ENCODE results near the gene ARHGAP8. TPM values are rescaled to one million over a fixed set of nuclear protein-coding genes. Genes with fewer than 3 reads are reported as not detected.

ARHGAP8 gene
- under 1 TPM; 0.32 to 0.89 TPM for total RNA-seq
- long read RNA-seq = 0 reads

DNA sequence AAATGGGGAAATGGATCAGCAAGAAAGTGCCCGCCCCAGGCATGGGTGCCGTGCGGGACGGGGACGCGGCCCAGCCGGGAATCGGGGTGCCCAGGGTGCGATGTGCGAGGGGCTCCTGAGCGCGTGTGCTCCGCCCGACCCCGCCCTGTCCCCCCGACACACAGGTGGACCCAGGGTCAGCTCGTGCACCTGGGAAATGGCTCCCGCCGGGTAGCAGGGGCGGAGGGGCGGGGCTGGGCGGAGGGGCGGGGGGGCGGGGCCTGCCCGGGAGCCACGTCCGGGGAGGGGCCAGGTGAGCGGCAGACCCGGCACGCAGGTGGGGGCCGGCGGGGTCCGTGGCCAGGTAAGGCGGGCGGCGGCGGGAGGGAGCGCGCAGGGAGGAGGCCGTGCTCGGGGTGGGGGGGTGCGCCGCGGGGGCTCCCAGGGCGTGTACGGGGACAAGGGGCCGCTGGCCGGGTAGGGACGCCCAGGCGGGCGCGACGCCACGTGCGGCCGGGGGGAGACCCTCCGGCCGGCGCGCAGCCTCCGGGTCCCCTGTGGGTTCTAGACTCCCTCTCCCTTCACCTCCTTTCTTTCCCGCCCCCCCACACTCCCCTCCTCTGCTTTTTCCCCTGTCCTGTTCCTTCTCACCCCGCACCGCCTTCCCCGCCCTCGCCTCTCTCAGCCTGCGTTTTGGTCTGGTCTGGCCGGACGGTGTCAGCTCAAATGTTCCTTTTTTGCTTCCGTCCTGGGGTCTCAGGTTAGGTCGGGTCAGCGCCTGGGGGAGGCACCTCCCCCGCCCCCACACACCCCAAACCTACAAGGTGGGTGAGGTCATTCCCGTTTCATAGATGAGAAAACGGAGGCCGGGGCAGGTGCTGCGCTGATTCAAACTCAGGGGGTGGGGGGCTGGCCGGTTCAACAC is at the start of gene ARHGAP8:
ARHGAP8 (plus strand) TSS at position 291 of the 904 bp plus-strand sequence. CDS start 33,953 bp downstream, outside the sequence.
- peak in 1 of 2 donors; percentile 37 for ATAC-seq
- intact Hi-C loops (cut with DNase I) = no loop called here
- DNase-seq = no peak

DNA sequence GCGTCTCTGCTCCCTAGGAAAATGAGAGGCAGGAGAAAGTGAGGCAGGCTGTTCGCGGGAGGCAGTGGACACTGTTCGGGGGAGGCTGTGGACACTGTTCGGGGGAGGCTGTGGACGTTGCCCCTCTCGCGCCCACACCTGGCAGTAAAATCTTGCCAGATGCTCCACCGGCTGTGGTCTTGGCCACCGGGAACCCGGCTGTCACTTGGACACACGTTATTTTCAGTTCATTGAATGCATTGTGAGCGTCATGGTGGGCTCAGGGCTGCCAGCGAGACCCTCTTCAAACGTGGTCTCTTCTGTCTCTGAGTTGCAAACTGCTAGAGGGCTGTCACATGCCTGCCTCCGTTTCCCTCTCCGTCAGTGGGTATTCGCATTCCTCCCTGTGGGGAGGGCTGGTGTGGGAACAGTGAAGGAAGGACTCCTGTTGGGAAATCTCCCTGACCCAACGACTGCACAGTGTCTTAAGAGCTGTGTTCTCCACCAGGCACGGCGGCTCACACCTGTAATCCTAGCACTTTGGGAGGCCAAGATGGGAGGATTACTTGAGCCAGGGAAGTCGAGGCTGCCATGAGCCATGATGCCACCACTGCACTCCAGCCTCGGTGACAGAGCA is 49.0 kb upstream of the ARHGAP8 start:
- ATAC-seq = no peak
- intact Hi-C loops (cut with DNase I) = no loop called here

DNA sequence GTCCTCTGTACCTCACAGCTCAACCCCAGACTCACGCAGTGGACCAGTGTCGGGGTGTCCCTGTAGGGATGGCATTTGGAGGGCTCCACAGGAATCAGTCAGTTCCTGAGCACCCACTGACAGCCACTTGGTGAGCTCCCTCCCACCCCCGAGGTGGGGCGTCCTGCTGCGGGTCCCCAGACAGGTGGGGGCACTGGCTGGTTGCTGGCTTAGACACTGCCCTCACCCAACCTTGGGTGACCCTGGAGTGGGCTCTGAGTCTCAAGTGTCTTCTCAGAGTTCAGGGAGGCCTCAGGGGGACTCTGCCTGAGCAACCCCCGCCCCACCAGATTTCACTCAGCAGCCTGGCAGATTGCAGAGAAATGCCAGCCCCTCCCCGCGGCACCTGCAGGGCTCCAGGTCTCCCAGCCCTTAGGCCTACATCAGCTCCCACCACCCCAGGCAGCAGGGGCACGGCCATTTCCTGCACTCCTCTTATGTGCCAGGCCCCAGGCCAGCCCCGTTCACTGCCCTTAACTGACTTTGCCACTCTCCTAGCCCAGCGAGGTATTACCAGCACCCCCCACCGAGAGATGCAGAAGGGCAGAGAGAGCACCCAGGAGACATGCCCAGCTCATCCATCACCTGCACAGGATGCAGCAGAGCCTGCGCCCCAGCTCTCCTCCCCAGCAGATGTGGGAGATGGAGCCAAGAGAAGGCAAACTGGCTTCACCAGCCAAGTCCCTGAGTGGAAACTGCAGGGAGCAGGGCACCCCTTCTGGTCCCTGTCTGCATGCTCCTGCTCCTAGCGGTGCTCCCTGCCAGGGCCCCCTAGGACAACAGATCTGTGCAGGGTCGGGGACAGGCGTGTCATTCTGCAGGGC is 48.0 kb upstream of the ARHGAP8 start:
- no peak for DNase-seq
- no peak for ATAC-seq
- intact Hi-C loops (cut with DNase I) = no loop called here

More for the DNA sequence above, 49.0 kb upstream of the ARHGAP8 start:
- no peak for DNase-seq

DNA sequence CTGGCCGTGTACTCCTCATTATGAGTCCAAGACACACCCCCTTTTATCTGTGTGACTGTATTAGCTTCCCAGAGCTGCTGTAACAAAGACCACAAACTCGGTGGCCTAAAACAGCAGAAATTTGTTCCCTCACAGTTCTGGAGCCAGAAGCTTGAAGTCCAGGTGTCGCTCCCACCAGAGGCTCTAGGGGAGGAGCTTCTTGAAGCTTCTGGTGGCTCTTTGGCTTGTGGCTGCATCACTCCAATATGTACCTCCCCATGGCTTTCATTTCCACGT is 47.4 kb upstream of the ARHGAP8 start:
- DNase-seq (no peak), ATAC-seq (no peak)
- intact Hi-C loops (cut with DNase I) = no loop called here

DNA sequence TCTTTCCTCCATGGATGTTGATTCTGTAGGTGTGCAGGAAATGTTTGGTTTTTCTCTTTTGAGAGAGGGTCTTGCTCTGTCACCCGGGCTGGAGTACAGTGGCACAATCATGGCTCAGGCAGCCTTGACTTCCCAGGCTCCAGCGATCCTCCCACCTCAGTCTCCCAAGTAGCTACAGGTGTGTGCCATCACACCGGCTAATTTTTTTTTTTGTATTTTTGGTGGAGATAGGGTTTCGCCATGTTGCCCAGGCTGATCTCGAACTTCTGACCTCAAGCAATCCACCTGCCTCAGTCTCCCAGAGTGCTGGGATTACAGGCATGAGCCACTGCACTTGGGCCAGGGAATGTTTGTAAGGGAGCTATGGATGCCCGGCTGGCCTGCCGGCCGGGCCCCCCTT is 45.9 kb upstream of the ARHGAP8 start:
- intact Hi-C loops (cut with DNase I) = no loop called here
- ATAC-seq = no peak
- no peak for DNase-seq

DNA sequence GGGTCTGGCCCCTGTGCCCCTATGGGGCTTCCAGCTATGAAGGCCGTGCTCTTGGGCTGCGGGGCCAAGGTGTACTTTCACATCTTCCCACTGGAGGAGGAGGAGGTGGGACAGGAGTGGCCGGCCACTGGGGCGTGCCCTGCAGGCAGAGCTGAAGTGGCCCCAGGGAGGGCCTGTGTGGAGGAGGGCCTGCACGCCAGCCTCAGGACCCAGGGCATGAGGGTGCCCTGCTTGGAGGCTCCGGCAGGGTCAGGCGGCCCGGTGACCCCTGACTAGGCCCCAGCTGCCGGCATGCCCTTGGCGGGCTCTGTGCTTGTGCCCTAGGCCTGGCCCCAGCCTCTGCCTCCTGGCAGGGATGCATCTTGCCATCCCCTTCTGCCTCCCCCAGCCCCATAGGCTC is 45.2 kb upstream of the ARHGAP8 start:
- peak; percentile 8 for DNase-seq
- intact Hi-C loops (cut with DNase I) = no loop called here
- no peak for ATAC-seq

DNA sequence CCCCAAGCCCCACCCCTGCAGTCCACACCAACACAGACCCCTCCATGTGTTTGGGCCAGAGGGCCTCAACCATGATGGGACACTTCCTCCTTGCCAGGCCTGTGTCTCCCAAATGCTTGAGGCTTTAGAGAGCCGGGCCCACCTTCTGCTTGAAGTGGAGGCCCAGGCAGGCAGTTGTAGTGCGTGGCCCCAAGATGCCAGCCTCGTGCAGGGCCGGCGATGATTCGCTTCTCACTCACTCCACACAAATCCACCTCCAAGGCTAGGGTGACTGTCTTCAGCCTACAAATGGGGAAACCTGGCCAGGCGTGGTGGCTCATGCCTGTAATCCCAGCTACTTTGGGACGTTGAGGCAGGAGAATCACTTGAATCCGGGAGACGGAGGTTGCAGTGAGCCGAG is 44.6 kb upstream of the ARHGAP8 start:
- intact Hi-C loops (cut with DNase I) = no loop called here
- ATAC-seq = no peak
- no peak for DNase-seq

DNA sequence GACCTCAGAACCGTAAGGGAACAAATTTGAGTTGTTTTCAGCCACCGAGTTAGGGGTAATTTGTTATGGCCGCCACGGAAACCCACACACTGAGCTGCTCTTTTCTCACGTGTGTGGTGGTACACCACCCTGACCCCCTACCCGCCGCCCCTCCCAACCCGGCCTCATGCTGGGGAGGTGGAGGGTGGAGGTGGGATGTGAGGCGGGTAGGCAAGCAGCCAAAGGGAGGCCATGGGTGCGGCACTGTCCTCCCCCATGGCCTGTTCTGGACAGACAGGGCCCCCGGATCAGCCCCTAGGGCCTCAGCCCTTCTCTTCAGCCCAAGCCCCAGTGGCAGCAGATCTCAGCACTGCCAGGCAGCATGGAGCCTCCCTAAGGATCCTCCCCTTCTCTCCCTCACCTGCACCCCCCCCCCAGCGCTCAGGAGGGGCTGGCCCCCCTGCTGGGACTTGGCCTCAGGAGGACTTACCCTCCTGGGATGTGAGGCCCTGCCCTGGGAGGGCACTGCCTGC is 42.4 kb upstream of the ARHGAP8 start:
- intact Hi-C loops (cut with DNase I) = no loop called here

DNA sequence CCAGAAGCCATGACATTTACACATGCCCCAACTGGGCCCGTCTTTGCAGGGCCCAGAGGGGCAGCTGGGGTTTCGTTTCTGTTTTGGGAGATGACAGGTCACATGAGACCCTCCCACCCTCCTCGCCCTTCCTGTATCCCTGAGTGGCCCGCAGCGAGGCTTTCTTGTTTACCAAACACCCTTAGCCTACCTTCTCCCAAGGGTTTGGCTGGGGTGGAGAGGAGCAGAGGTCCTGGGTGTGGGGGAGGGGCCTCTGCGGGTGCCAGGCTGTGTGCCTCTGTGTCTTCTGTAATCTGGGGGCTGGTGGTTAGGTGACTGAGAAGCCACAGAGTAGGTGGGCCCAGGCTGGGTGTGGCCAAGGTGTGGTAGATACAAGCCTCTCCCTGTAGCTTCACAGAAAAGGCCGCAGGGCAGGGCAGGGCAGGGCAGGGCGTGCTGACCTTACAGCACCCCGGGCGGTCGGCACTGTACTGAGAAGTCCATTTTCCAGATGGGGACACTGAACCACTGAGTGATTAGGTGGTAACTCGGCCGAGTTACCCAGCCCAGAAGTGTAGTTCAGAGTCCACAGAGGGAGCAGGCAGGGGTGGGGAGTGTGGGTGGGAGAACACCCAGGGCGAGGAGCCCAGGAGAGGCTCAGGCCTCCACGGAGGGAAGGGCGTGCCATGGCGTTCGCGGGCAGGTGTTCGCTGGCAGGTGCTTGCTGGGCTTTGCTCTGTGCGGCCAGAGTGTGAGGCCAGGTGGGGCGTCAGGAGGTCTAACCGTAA is 41.7 kb upstream of the ARHGAP8 start:
- DNase-seq (no peak), ATAC-seq (no peak)
- intact Hi-C loops (cut with DNase I) = no loop called here

More for the DNA sequence above, 42.4 kb upstream of the ARHGAP8 start:
- ATAC-seq (no peak), DNase-seq (no peak)

DNA sequence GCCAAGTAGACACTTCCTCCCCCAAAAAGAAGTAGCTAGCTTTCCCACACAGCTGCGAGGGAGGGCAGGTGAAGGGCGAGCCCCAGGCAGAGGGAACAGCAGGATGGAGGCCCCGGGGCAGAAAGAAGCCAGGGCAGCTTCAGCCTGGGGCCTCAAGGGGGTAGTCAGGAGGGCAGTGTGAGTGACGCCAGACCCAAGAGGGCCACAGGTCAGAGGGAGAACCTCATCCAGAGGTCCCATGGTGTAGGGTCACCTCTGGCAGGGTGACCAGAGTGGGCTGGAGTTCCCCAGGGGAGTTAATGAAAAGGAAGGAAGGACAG is 41.2 kb upstream of the ARHGAP8 start:
- DNase-seq = no peak
- intact Hi-C loops (cut with DNase I) = no loop called here
- ATAC-seq = no peak

DNA sequence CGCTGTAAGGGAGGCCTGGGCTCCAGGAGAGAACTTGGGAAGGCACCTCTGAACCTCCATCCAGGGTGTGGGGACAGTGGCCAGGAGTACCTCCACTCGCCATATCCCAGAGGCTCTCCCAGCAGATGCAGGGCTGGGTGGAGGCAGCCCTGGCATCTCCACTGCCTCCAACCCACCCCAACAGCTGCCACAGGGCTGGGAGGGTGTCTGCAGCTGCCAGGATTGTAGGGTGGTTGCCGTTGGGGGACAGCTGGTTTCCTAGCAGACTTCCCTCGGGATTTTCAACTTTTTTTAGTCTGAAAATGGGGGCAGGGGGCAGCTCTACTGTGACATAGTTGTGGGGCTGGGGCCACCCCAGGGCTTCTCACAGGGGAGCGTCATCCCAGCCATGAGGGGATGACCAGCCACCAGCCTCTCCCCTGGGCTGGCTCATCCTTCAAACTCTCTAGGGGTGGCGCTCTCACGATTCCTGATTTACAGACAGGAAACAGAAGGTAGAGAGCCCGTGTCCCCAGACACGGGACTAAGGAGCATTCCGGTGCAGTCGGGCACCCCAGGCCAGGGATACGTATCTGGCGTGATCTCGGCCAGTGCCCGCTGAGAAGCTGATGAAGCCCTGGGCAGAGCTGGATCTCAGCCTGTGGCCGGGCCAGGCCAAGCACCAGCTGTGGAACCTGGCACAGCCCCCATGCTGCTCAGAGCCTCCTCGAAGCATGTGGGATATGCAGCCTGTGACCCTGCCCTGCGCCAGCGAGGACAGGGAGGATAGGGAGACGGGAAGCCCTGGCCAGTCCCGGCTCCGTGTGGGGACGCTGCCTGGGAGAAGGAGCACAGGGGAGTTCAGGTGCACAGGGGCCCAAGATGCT is 40.5 kb upstream of the ARHGAP8 start:
- DNase-seq (peak; percentile 26), ATAC-seq (peak in 1 of 2 donors; percentile 70)
- intact Hi-C loops (cut with DNase I) = no loop called here

DNA sequence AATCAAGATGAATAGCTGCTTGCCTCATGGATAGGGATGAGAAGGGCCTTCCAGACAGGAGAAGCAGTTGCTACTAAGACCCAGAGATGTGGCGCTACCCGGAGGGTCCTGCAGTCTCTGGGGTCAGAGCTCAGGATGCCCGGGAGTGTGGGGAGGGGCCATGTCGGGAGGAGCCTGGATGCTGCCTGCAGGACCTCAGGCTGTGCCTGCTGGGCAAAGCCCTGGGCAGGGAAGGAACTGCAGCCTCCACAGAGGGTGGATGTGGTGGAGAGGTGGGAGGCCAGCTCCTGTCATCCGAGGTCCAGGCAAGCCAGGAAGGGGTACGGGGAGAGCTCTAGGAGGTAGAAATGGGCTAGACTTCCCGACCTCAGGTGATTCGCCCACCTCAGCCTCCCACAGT is 39.4 kb upstream of the ARHGAP8 start:
- ATAC-seq = no peak
- DNase-seq = peak; percentile 15
- intact Hi-C loops (cut with DNase I) = no loop called here

DNA sequence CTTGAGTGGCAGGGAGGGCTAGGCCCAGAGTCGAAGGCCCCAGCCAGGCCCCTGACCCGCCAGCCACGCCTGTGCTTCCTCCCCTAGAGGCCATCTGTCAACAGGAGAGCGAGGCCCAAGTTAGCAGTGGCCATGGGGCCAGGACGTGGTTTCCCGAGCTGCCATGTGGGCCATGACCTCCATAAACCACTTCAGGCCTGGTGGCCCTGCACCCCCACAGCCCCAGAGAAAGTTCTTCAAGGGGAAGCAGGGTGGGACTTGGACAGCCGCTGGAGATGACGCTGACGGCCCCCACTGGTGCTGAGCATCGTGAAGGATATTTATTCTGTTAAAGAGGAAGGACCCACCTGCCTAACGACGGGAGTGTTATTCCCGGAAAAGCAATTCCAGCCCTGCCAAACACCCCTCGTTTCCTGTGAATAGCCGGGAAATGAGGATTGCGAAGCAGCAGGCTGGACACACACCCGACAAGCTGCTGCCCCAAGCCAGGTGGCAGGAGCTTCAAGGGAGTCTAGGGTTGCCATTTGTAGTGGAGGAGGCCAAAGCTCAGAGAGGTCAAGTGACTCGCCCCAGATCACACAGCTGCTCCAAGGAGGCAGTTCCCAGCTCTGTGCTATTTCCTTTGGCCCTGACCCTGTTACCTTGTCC is 37.5 kb upstream of the ARHGAP8 start:
- peak; percentile 16 to 17 for ATAC-seq
- intact Hi-C loops (cut with DNase I) = no loop called here
- DNase-seq = peak; percentile 52

DNA sequence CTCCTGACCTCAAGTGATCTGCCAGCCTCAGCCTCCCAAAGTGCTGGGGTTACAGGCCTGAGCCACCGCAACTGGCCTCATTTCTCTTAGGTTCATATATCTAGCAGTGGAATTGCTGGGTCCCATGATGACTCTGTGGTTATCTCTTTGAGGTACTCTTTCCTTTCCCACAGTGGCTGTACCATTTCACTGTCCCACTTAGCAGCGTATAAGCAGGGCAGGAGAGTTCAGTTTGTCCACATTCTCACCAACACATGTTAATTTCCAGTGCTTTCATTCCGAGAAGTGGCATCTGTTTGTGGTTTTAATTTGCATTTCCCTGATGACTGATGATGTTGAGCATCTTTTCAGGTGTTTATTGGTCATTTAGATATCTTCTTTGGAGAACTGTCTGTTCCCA is 34.0 kb upstream of the ARHGAP8 start:
- intact Hi-C loops (cut with DNase I) = no loop called here

DNA sequence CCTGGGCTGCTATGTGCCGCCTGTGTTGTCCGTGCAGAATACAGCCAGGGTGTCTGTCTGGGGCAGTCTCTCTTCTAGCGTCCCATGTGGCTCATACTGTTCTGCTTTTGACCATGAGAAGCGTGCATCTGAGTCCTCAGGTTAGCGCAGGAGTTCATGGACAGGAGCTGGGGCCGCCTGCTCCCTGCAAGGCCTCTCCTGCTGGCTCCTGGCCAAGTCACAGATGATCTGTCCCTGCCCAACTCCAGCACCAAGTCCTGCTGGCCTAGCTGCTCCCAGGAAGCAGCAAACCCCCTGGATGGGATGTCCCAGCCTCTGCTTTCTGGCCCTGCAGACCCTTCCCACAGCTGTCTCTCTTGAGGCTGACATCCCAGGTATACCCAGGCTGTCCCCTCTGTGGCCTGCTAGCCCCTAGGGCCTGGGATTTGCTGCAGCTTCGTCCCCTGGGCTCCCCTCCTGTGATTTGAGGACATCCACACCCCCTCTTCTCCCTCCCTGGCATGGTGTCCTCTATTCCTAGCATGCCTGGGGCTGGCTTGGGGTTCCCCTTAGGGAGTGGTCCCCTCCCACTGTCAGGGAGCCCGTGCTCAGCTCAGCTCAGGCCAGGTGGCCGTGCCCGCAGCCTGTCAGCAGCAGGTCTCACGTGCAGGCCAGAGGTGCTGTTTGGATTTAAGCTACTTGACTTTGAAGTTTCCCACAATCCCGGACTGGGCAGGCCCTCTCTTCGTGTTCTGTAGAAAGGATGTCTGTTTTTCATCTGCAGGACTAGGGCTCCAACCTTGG is 32.6 kb upstream of the ARHGAP8 start:
- ATAC-seq (peak; percentile 23 to 58), DNase-seq (peak; percentile 58)
- intact Hi-C loops (cut with DNase I) = no loop called here

More for the DNA sequence above, 34.0 kb upstream of the ARHGAP8 start:
- ATAC-seq (no peak), DNase-seq (no peak)

DNA sequence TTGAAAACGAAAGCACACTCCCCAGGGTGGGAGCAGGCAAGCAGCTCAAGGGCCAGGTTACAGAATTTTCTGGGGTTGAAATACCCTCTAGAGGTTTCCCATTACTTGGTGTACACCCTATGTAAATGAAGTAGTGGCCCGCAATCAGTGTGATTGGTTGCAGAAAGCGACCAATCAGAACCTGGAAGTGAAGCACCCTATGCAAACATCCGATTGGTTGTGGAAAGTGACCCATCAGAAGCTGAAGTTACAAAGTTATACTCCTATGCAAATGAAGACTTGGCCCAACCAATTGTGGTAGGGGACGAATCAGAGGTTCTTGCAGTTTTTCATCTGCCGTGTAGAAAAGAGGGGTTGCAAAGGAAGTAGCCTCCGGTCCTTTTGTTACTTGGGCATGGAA is 31.2 kb upstream of the ARHGAP8 start:
- intact Hi-C loops (cut with DNase I) = no loop called here
- no peak for ATAC-seq
- DNase-seq = no peak

DNA sequence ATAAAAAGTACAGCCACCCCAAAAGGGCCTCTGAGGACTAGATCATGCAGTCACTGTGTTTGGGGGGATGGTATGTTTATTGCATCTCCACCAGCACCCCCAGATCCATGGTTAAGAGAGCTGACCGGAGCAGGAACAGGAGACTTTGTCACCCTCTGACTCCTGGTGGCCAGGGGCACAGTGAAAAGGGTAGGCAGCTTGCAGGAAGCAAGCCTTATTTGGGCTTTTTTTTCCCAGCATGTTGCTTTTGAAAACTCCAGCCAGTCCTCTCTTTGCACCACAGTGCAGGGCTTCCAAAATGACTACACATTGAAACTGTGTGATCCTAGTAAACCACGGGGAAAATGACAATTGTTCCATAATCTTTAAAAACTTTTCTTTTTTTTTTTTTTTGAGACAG is 29.8 kb upstream of the ARHGAP8 start:
- ATAC-seq (no peak), DNase-seq (no peak)
- intact Hi-C loops (cut with DNase I) = no loop called here
